IMR-90 (cell line): ENCODE results near the gene MMP25. TPM values are rescaled to one million over a fixed set of nuclear protein-coding genes. Genes with fewer than 3 reads are reported as not detected.

Source experiments
- ATAC-seq: fragments of 200-7000 bp; cut with Tn5 transposase; 2 replicates; pipeline ENCODE4 v1.9.1; 2020; ENCODE audit warnings: low read depth, mild to moderate bottlenecking, moderate library complexity
- BruUV-seq: library from RNA; stranded (reverse); fragments of 400-500 nt; replicated peaks from 2 replicates; lab custom pipeline; 2021; lab: Mats Ljungman, UMichigan
- CTCF ChIA-PET: fragments of 300-600 bp; formaldehyde crosslinking; extraction: SDS; loops from one replicate; lab custom pipeline; 2021; ENCODE audit warnings: antibody characterized with exemption; lab: Yijun Ruan, JAX
- POLR2A ChIA-PET: fragments of 300-600 bp; sonication (Branson Sonifier 250); formaldehyde crosslinking; loops from one replicate; lab custom pipeline; 2022; ENCODE audit warnings: antibody characterized with exemption; ENCODE audit not compliant: unreplicated experiment; lab: Charles Lee
- DNase-seq: peaks from one replicate; pipeline ENCODE4 v3.0.0; 2013
- H2AFZ ChIP-seq: replicated peaks from 2 replicates; pipeline ENCODE3; 2013; ENCODE audit warnings: low read length, mild to moderate bottlenecking; ENCODE audit not compliant: poor library complexity
- H2AK5ac ChIP-seq: 2 replicates; pipeline ENCODE4 v1.6.1; 2013; ENCODE audit warnings: low read depth, low read length, inconsistent platforms
- H2AK9ac ChIP-seq: replicated peaks from 2 replicates; pipeline ENCODE3; 2013; ENCODE audit warnings: mild to moderate bottlenecking, low read depth, low read length, moderate library complexity; ENCODE audit not compliant: poor library complexity
- H2BK120ac ChIP-seq: 2 replicates; pipeline ENCODE4 v1.6.1; 2013; ENCODE audit warnings: low read depth, low read length, inconsistent platforms
- H2BK15ac ChIP-seq: 3 replicates; pipeline ENCODE4 v1.6.1; 2013; ENCODE audit warnings: low read depth, low read length, inconsistent platforms
- H2BK20ac ChIP-seq: 2 replicates; pipeline ENCODE4 v1.6.1; 2013; ENCODE audit warnings: low read depth, mild to moderate bottlenecking, inconsistent platforms, low read length, moderate library complexity
- H2BK5ac ChIP-seq: 2 replicates; pipeline ENCODE4 v1.6.1; 2013; ENCODE audit warnings: mild to moderate bottlenecking, low read depth, low read length, inconsistent platforms; ENCODE audit not compliant: poor library complexity, severe bottlenecking
- H3K14ac ChIP-seq: replicated peaks from 2 replicates; pipeline ENCODE4 v1.6.1; 2013; ENCODE audit warnings: low read depth, low read length, inconsistent platforms
- H3K18ac ChIP-seq: 2 replicates; pipeline ENCODE4 v1.6.1; 2013; ENCODE audit warnings: low read depth, low read length, control low read depth
- H3K23ac ChIP-seq: 2 replicates; pipeline ENCODE4 v1.6.1; 2013; ENCODE audit warnings: low read depth, low read length, inconsistent platforms
- H3K27ac ChIP-seq: 2 replicates; pipeline ENCODE4 v1.5.1; 2013; ENCODE audit warnings: mild to moderate bottlenecking, control low read depth, low read length; ENCODE audit not compliant: insufficient read depth
- H3K27me3 ChIP-seq: 2 replicates; pipeline ENCODE4 v1.6.1; 2013; ENCODE audit warnings: low read length; ENCODE audit not compliant: control insufficient read depth, insufficient read depth
- H3K36me3 ChIP-seq: 2 replicates; pipeline ENCODE4 v1.6.1; 2013; ENCODE audit warnings: low read length, mixed read lengths; ENCODE audit not compliant: control insufficient read depth, insufficient read depth
- H3K4ac ChIP-seq: 2 replicates; pipeline ENCODE4 v1.6.1; 2013; ENCODE audit warnings: low read depth, low read length, inconsistent platforms
- H3K4me1 ChIP-seq: 2 replicates; pipeline ENCODE4 v1.6.1; 2013; ENCODE audit warnings: low read length, mixed read lengths; ENCODE audit not compliant: control insufficient read depth, insufficient read depth
- H3K4me2 ChIP-seq: 2 replicates; pipeline ENCODE4 v1.6.1; 2013; ENCODE audit warnings: low read depth, mild to moderate bottlenecking, control low read depth, low read length, moderate library complexity
- H3K4me3 ChIP-seq: 2 replicates; pipeline ENCODE4 v1.5.1; 2013; ENCODE audit warnings: low read depth, mild to moderate bottlenecking, control low read depth, low read length, moderate library complexity; ENCODE audit not compliant: insufficient read depth
- H3K56ac ChIP-seq: 2 replicates; pipeline ENCODE4 v1.6.1; 2013; ENCODE audit warnings: low read length, inconsistent platforms; ENCODE audit not compliant: insufficient read depth; ENCODE audit errors: extremely low read depth
- H3K79me1 ChIP-seq, 2 experiments: 2 replicates each; pipeline ENCODE4 v1.6.1; 2013; ENCODE audit warnings: low read length in 2 of 2, inconsistent platforms in 1 of 2, low read depth in 1 of 2
- H3K9ac ChIP-seq: 2 replicates; pipeline ENCODE4 v1.6.1; 2013; ENCODE audit warnings: low read depth, low read length, control low read depth
- H3K9me1 ChIP-seq: 2 replicates; pipeline ENCODE4 v1.6.1; 2013; ENCODE audit warnings: low read length, inconsistent platforms; ENCODE audit not compliant: insufficient read depth
- H3K9me3 ChIP-seq: 2 replicates; pipeline ENCODE4 v1.6.1; 2013; ENCODE audit warnings: low read length; ENCODE audit not compliant: control insufficient read depth, insufficient read depth
- H4K20me1 ChIP-seq: 2 replicates; pipeline ENCODE4 v1.6.1; 2013; ENCODE audit warnings: low read length, inconsistent platforms; ENCODE audit not compliant: insufficient read depth
- H4K5ac ChIP-seq: 2 replicates; pipeline ENCODE4 v1.6.1; 2013; ENCODE audit warnings: mild to moderate bottlenecking, low read depth, low read length, control low read depth
- H4K8ac ChIP-seq, 2 experiments: 2 replicates each; pipeline ENCODE4 v1.6.1; 2013; ENCODE audit warnings: low read depth in 2 of 2, low read length in 2 of 2, control low read depth in 1 of 2, inconsistent platforms in 1 of 2
- H4K91ac ChIP-seq: 2 replicates; pipeline ENCODE4 v1.6.1; 2013; ENCODE audit warnings: low read depth, low read length, inconsistent platforms; ENCODE audit not compliant: insufficient read depth
- BHLHE40 ChIP-seq: fragments of 150-350 bp; IDR thresholded peaks from 2 replicates; pipeline ENCODE4 v1.6.1; 2016; ENCODE audit warnings: mild to moderate bottlenecking, low read depth, low read length
- CEBPB ChIP-seq: IDR thresholded peaks from 2 replicates; pipeline ENCODE4 v1.6.1; 2012; ENCODE audit warnings: low read depth, low read length, improper control_type of control experiment
- CHD1 ChIP-seq: IDR thresholded peaks from 2 replicates; pipeline ENCODE4 v1.6.1; 2012; ENCODE audit warnings: low read depth, low read length, improper control_type of control experiment
- CTCF ChIP-seq: conservative IDR thresholded peaks from 2 replicates; pipeline ENCODE4 v1.5.1; 2012; ENCODE audit warnings: mild to moderate bottlenecking, low read depth, low read length, improper control_type of control experiment
- ELK1 ChIP-seq: fragments of 150-350 bp; IDR thresholded peaks from 2 replicates; pipeline ENCODE4 v1.6.1; 2016; ENCODE audit warnings: low read depth, mild to moderate bottlenecking, low read length, moderate library complexity, borderline replicate concordance
- FOS ChIP-seq: fragments of 150-350 bp; IDR thresholded peaks from 2 replicates; pipeline ENCODE4 v1.6.1; 2016; ENCODE audit warnings: low read depth, low read length
- MAFK ChIP-seq: IDR thresholded peaks from 2 replicates; pipeline ENCODE4 v1.6.1; 2012; ENCODE audit warnings: low read depth, low read length, improper control_type of control experiment
- MAZ ChIP-seq: IDR thresholded peaks from 2 replicates; pipeline ENCODE4 v1.6.1; 2012; ENCODE audit warnings: low read depth, mild to moderate bottlenecking, low read length, improper control_type of control experiment, moderate library complexity, borderline replicate concordance
- MXI1 ChIP-seq: IDR thresholded peaks from 2 replicates; pipeline ENCODE4 v1.6.1; 2012; ENCODE audit warnings: low read depth, mild to moderate bottlenecking, low read length, moderate library complexity, borderline replicate concordance
- NFE2L2 ChIP-seq: fragments of 150-350 bp; IDR thresholded peaks from 2 replicates; pipeline ENCODE4 v1.6.1; 2016; ENCODE audit warnings: low read depth, mild to moderate bottlenecking, low read length
- POLR2A ChIP-seq: IDR thresholded peaks from 2 replicates; pipeline ENCODE4 v1.6.1; 2012; ENCODE audit warnings: mild to moderate bottlenecking, low read depth, low read length
- RFX5 ChIP-seq: IDR thresholded peaks from 2 replicates; pipeline ENCODE4 v1.8.0; 2012; ENCODE audit warnings: low read depth, mild to moderate bottlenecking, low read length, moderate library complexity
- SMC3 ChIP-seq: fragments of 150-350 bp; IDR thresholded peaks from 2 replicates; pipeline ENCODE4 v1.6.1; 2016; ENCODE audit warnings: low read depth, mild to moderate bottlenecking, antibody characterized with exemption, low read length, moderate library complexity
- USF2 ChIP-seq: fragments of 150-350 bp; IDR thresholded peaks from 2 replicates; pipeline ENCODE4 v1.6.1; 2017; ENCODE audit warnings: mild to moderate bottlenecking, antibody characterized with exemption, low read length, low read depth
- WGBS, 2 experiments: methylation state at CpG; one replicate each; pipeline versions ENCODE4 v1.1.5 to v1.1.7; 2013; ENCODE audit warnings: missing lambda C conversion rate in 2 of 2; ENCODE audit not compliant: insufficient read length in 1 of 2; ENCODE audit errors: extremely low coverage in 2 of 2; 5-methylcytosine and 5-hydroxymethylcytosine counted together
- dilution Hi-C: fragments of 300-500 bp; cut with HindIII; formaldehyde crosslinking; loops from one replicate; pipeline ENCODE4 v1.14.3; 2018; ENCODE audit warnings: low sequenced_read_pairs; ENCODE audit not compliant: unreplicated experiment
- in situ Hi-C: fragments of 300-500 bp; cut with MboI; formaldehyde crosslinking; loops from 3 replicates; pipeline ENCODE4 v1.14.3; 2019; ENCODE audit warnings: low sequenced_read_pairs, inconsistent platforms, mixed read lengths
- intact Hi-C: fragments of 100-400 bp; cut with micrococcal nuclease; formaldehyde crosslinking; loops from 2 replicates; pipeline ENCODE4 v1.10.0; 2022
- polyA plus RNA-seq, 3 experiments: library from polyadenylated mRNA; depleted of rRNA; stranded (reverse); fragments of >200 nt; gene quantifications; 2 replicates each; pipeline ENCODE4 v1.2.3, GENCODE V29; 2012; ENCODE audit warnings: low replicate concordance in 1 of 3
- total RNA-seq: library from RNA; depleted of rRNA; stranded (reverse); fragments of >200 nt; gene quantifications from 2 replicates; pipeline ENCODE4 v1.2.3, GENCODE V29; 2012

Gene MMP25
- total and polyA plus RNA-seq, 2 of the 4 experiments (the other 2 are of a cell fraction): 0.07 TPM; not detected in 1

GRCh38 chr16:3051009-3051408 lies 4.6 kb downstream of the MMP25 start:
- Histone ChIP-seq H4K5ac (no peak overlapping the region), H4K8ac (no peak overlapping the region), H3K23ac (no peak overlapping the region), H2AK9ac (no peak overlapping the region), H2BK5ac (no peak overlapping the region), H4K91ac (no peak overlapping the region), H3K36me3 (no peaks in the 10 kb centered on the region), H2BK120ac (no peak overlapping the region), H3K4ac (no peak overlapping the region), H3K18ac (no peak overlapping the region), H3K27me3 (peaks cover 44% of the 10 kb centered on the region), H3K9me1 (peaks cover 3% of the 10 kb centered on the region; the same call in 1 of the 2 replicates), H3K27ac (no peak overlapping the region), H2AFZ (no peak overlapping the region), H2AK5ac (no peak overlapping the region), H3K4me3 (no peak overlapping the region), H3K4me2 (no peak overlapping the region), H2BK20ac (no peak overlapping the region), H4K20me1 (no peaks in the 10 kb centered on the region), H3K79me1 (no peaks in the 10 kb centered on the region), H3K14ac (no peak overlapping the region), H3K4me1 (no peaks in the 10 kb centered on the region; the same call in 1 of the 2 replicates), H3K9me3 (no peaks in the 10 kb centered on the region), H3K56ac (no peak overlapping the region), H3K9ac (no peak overlapping the region), H2BK15ac (no peak overlapping the region)
- BruUV-seq: no TSS peak
- in situ Hi-C loops: no loop called here
- ChIA-PET POLR2A (no interaction called here), CTCF (no interaction called here)
- TF ChIP-seq ELK1: no peak
- no peak for TF ChIP-seq CTCF
- no peak for TF ChIP-seq MAZ
- TF ChIP-seq RFX5: no peak
- no peak for TF ChIP-seq MAFK
- TF ChIP-seq USF2: no peak
- no peak for TF ChIP-seq SMC3
- TF ChIP-seq FOS: no peak
- TF ChIP-seq NFE2L2: no peak
- no peak for TF ChIP-seq BHLHE40
- TF ChIP-seq CHD1: no peak
- no peak for TF ChIP-seq MXI1
- no peak for TF ChIP-seq CEBPB
- no peak for TF ChIP-seq POLR2A
- intact Hi-C loops: no loop called here
- DNase-seq (no peak), ATAC-seq (no peak)
- dilution Hi-C loops: no loop called here
- 78% methylated on average over 1 of the region's 4 CpGs; no CpG with 5 or more reads in 1 of the 2 experiments for whole genome bisulfite sequencing, 2 experiments
